Mucosa of descending colon (tissue), 3 donors: ENCODE results near the gene PEPD. TPM values are rescaled to one million over a fixed set of nuclear protein-coding genes. Genes with fewer than 3 reads are reported as not detected.

ENCODE experiments used
- ATAC-seq: fragments of 200-7000 bp; cut with Tn5 transposase; one replicate; pipeline ENCODE4 v1.9.1; 2020; ENCODE audit warnings: mild to moderate bottlenecking, moderate library complexity
- DNase-seq, 3 donors: peaks; one replicate each; pipeline ENCODE4 v3.0.0-alpha.2; 2020
- H3K36me3 ChIP-seq: fragments of 200-600 bp; one replicate; pipeline ENCODE4 v1.8.0; 2021; ENCODE audit warnings: low read depth, mild to moderate bottlenecking
- H3K4me1 ChIP-seq: fragments of 200-600 bp; one replicate; pipeline ENCODE4 v1.8.0; 2021; ENCODE audit warnings: low read depth, mild to moderate bottlenecking
- H3K4me3 ChIP-seq: fragments of 200-600 bp; one replicate; pipeline ENCODE4 v1.8.0; 2021; ENCODE audit warnings: mild to moderate bottlenecking
- H3K9me3 ChIP-seq: fragments of 200-600 bp; one replicate; pipeline ENCODE4 v1.8.0; 2021; ENCODE audit warnings: mild to moderate bottlenecking
- intact Hi-C, 2 donors: fragments of 100-400 bp; cut with DNase I in 1 of 2; cut with micrococcal nuclease in 1 of 2; formaldehyde crosslinking; loops; one replicate each; pipeline versions ENCODE4 v1.11.0 to v1.11.1; 2022; cut with DNase I, micrococcal nuclease
- total RNA-seq, 3 donors: library from RNA; stranded (reverse); fragmentation: NEBNext Ultra II Directional in 2 of 3; extraction: Animal tissue kit (Norgen Biotek cat#: 25700) in 2 of 3; gene quantifications; one replicate each; pipeline versions ENCODE4 v1.2.1 to v1.2.4, GENCODE V29; 2021 to 2023
- TF ChIP-seq, protein P1 (sequence below): fragments of 200-600 bp; IDR thresholded peaks from one replicate; pipeline ENCODE4 v1.8.0; 2022; ENCODE audit warnings: antibody characterized with exemption, mild to moderate bottlenecking
- donor health status: DM: no; HTN: no; CAD: no; lungs with moderate emphysema.
- donor health status: DM: no; HTN: no; CAD: no.
- donor health status: DM: no; HTN: yes; CAD: no.

Gene PEPD
- total RNA-seq, 3 donors from 2014 or later, result 40.4 to 91.5 (median 79.1) TPM

DNA sequence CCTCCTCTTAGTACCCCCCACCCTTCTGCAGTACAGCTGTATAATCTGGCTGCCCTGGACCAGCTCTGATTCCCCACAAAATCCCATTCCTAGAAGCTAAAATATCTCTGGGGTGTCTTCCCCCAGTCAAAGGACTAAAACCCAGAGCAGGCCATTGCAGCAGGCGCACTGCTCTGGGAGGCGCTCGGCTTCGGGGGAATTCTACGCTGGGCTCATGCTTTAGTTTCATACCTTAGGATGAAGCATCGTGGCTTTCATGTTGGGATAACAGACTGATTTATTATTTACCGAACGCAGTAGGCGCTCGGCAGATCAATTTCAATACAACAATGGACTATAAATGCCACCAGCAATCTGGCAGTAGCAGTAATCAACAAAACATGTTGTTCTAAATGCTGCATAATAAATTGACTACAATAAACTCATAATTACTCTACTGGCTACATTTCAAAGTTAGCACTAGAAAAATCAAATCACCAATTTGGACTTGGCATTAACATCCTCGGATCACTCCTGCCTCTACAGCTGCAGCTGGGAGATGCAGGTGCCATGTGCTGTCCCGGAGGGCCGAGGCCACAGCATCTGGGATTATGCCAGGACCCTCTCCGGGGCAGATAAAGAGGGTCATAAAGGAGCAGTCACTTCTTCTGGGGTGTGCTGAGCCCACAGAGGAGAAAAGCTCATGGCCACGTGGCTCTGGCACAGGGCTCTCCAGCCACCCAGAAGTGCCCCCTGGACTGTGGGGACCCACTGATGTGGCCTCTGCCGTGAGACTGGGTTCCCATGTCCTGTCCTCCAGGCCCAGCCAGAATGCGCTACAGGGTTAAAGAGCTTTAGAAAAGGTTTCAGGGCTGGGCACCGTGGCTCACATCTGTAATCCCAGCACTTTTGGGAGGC is 112.8 kb downstream of the PEPD start:
- Histone ChIP-seq H3K9me3 (no peaks in the 10 kb centered on the region), H3K4me1 (no peaks in the 10 kb centered on the region), H3K36me3 (no peaks in the 10 kb centered on the region), H3K4me3 (no peak overlapping the region)
- DNase-seq (peak in 2 of 3 donors; percentile 7 to 24), ATAC-seq (no peak)
- TF ChIP-seq, protein P1, sequence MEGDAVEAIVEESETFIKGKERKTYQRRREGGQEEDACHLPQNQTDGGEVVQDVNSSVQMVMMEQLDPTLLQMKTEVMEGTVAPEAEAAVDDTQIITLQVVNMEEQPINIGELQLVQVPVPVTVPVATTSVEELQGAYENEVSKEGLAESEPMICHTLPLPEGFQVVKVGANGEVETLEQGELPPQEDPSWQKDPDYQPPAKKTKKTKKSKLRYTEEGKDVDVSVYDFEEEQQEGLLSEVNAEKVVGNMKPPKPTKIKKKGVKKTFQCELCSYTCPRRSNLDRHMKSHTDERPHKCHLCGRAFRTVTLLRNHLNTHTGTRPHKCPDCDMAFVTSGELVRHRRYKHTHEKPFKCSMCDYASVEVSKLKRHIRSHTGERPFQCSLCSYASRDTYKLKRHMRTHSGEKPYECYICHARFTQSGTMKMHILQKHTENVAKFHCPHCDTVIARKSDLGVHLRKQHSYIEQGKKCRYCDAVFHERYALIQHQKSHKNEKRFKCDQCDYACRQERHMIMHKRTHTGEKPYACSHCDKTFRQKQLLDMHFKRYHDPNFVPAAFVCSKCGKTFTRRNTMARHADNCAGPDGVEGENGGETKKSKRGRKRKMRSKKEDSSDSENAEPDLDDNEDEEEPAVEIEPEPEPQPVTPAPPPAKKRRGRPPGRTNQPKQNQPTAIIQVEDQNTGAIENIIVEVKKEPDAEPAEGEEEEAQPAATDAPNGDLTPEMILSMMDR, result no peak
- intact Hi-C loops, result loop anchor here in 1 of 2 donors (5.0 kb wide), 1 partner anchor 166 kb away; no protein-coding TSS in a partner anchor

DNA sequence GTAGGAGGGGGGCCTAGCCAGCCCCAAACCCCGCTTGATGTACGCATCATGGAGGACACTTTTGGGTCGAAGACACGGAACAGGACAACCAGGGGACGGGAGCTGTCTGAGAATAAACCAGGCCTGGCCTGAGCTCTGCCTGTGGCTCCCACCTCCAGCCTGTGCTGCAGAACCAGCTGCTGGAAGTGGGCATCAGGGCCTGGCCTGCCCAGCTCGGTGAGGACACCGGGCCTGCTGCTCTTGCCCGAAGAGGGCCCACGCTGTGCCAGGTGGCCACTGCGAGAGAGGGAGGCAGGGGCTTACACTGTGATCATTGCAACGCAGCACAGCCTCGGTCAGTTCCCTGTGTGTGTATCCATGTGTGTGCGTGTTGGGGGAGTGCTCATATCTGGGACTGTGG is 113.5 kb downstream of the PEPD start:
- no peak overlapping the region for H3K4me3 ChIP-seq
- DNase-seq (peak in 1 of 3 donors; percentile 17), ATAC-seq (no peak)
- no peaks in the 10 kb centered on the region for H3K36me3 ChIP-seq
- intact Hi-C loops, result loop anchor here in 1 of 2 donors (5.0 kb wide), 1 partner anchor 166 kb away; no protein-coding TSS in a partner anchor
- no peaks in the 10 kb centered on the region for H3K9me3 ChIP-seq
- no peaks in the 10 kb centered on the region for H3K4me1 ChIP-seq
- TF ChIP-seq, protein P1, result no peak

DNA sequence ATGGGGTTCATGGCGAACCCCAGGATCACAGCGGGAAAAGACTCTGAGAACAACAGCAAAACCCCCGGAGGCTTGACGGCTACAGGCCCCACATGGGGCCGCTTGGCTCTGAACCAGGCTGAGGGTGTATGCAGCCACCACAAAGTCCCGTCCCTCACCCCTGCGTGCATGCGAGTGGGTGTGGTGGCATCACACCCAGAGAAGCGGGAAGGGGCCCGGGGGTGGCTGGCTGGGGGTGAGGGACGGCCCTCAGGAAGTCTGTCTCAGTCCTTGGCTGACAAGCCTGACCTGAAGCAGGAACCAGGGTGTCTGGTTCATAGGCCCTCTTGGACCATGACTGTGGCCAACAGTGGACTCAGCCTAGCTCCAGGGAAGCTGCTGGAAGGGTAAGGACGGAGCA is 113.9 kb downstream of the PEPD start:
- H3K4me3 ChIP-seq, result no peak overlapping the region
- TF ChIP-seq, protein P1, result no peak
- DNase-seq (peak in 2 of 3 donors; percentile 23 to 39), ATAC-seq (no peak)
- intact Hi-C loops, result loop anchor here in 1 of 2 donors (5.0 kb wide), 1 partner anchor 165 kb away; no protein-coding TSS in a partner anchor
- H3K4me1 ChIP-seq, result no peaks in the 10 kb centered on the region
- no peaks in the 10 kb centered on the region for H3K9me3 ChIP-seq
- no peaks in the 10 kb centered on the region for H3K36me3 ChIP-seq

DNA sequence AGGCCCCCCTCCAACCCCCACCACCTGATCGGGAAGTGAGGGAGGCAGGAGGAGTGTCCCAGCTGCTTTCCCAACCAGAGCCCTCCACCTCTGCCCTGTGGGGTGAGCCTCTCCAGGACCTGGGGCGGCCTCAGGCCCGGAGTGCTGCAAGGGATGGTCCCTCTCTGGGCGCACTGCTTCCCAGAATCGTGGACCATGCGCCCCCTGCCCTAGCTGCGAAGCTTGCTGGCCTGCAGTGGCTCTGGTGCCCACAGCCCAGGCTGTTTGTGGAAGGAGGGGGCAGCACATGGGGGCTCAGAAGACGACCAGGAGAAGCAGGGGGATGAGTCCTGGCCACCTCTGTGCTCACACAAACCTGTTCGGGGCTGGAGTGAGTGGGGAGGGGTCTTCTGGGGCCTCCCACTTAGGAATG is 114.4 kb downstream of the PEPD start:
- TF ChIP-seq, protein P1, result no peak
- DNase-seq (peak in 1 of 3 donors; percentile 46), ATAC-seq (no peak)
- Histone ChIP-seq H3K4me3 (no peak overlapping the region), H3K9me3 (no peaks in the 10 kb centered on the region), H3K4me1 (no peaks in the 10 kb centered on the region), H3K36me3 (no peaks in the 10 kb centered on the region)
- intact Hi-C loops, result loop anchor here in 1 of 2 donors (5.0 kb wide), 1 partner anchor 165 kb away; no protein-coding TSS in a partner anchor

DNA sequence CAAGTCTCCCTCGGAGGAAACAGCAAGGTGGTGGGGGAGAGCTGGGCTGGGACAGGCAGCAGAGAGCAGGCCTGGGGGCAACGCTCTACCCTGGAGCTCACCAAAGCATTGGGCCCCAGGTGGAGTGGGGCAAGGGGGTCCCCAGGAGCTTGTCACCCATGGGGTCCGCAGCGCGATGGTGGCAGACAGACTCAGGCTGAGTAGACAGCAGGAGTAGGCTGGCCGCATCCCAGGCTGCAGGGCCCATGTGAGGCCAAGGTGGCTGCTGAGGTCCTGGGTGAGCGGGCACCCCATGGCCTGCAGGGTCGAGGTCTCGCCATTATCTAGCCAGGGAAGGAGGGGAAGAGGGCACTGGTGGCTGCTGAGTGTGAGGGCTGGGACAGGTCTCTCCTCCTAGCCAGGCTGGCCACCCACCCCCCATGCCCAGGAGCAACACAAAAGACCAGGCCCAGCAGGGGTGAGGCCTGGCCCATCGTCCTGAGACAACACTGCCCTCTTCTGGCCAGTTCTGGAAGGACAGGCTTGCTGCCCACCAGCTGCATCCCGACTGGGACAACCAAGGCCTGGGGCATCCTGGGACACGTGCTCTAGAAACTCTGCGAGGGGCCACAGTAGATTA is 115.0 kb downstream of the PEPD start:
- TF ChIP-seq, protein P1, result peak; percentile 91
- DNase-seq (peak; percentile 69 to 89 (median 88)), ATAC-seq (peak; percentile 83)
- no peaks in the 10 kb centered on the region for H3K4me1 ChIP-seq
- H3K4me3 ChIP-seq, result no peak overlapping the region
- intact Hi-C loops, result loop anchor here in 1 of 2 donors (5.0 kb wide), 1 partner anchor 164 kb away; no protein-coding TSS in a partner anchor
- H3K36me3 ChIP-seq, result no peaks in the 10 kb centered on the region
- no peaks in the 10 kb centered on the region for H3K9me3 ChIP-seq
